ENCODE results near the gene KSR2.
"Not testable (repeated sequence)": the region's sequence is repeated elsewhere in the genome, so short reads cannot be mapped to it uniquely, and the experiment has no call there.

The KSR2 gene

DNA sequence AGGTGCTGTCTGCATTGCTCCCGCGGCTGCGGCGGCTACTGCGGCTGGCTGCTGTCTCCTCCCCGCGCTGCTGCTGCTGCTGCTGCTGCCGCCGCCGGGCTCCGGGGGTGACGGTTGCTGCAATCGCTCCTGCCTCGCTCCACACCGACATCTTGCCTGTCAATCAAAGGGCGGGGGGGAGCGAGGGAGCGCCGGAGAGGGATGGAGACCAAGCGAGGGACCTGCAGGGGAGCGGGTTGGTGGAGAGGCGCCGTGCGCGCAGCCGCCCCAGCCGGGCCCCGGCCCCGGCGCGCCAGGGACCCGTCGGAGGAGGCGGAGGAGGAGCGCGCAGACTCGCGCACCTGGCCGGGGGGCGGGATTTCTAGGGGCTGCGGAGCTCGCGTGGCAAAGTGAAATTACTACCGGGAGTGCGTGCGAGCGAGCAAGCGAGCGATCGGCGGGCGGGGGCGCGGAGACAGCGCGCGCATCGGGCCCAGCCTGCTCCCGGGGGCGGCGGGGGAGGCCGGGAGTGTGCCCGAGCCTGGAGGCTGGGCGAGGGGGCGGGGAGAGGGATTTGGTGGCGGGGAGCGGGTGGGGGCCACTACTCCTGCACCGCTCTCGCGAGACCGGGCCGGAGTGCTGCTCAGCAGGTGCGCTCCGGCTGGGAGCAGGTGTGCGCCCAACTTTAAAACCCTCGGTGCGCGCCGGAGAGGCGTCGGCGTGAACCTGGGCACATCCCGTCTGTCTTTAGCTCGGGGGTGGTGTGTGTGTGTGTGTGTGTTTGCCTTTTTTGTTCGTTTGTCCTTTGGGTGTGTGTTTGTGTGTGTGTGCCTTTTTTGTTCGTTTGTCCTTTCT is at the start of gene KSR2:
Gene KSR2 (minus strand): TSS at position 165 of the 834 bp plus-strand sequence. CDS start 735 bp downstream, outside the sequence.
- no peak for FAIRE-seq
- DNase-seq (ENCODE audit: low spot score) = peak; percentile 92

DNA sequence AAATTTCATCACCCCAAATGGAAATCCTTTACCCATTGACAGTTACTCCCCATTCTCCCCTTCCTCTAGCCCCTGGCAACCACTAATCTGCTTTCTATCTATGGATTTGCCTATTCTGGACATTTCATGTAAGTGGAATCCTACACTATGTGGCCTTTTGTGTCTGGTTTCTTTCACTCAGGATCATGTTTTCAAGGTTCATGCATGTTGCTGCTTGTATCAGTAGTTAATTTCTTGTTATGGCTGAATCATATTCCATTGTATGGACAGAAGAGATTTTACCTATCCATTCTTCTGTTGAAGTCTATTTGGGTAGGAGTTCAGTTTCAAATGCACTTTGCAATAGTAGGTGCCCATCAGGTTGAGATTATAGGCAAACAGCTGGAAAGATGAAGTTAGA is 49.1 kb upstream of the KSR2 start:
- no peak for DNase-seq (ENCODE audit: low spot score)

DNA sequence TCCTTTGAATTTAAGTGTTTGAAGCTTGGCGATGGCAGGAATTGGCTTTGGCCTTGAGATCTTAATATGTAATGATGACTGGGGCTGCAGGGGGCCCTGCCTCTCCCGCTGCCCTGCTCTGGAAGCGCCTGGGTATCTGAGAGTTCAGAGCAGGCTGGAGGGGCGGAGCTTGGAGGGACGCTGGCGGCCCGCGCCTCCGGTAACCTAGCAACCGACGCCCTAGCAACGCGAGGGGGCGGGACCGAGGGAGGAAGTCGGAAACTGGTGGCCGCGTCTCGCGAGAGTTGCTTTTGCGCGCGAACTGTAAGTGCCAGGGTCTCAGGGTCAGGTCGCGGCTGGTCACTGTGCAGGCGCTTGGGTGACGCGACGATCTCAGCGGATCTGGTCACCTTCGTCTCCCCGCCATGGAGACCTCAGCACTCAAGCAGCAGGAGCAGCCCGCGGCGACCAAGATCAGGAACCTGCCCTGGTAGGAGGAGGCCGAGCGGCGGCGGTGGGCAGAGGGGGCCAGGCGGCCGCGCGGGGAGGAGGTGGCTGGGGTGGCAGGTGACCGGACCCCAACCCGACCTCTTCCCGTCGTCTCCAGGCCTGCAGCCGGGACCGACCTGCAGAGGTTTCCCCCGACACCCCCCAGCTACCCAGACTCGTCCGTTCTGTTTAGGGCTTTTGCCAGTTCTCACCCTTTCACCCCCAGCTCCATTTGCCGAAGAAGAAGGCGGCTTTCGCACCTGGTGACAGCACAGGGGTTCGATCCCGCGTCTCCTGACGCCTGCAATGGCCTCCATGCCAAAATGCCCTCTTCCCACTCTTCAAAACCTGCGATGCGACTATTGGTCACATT is 47.9 kb upstream of the KSR2 start, which contains the start of gene RFC5:
Gene RFC5 (plus strand): TSS at position 280 of the 841 bp plus-strand sequence. CDS start 125 bp downstream, at position 405.
- peak; percentile 5 for FAIRE-seq
- peak; percentile 99 for DNase-seq (ENCODE audit: low spot score)

More for the DNA sequence above, 49.1 kb upstream of the KSR2 start:
- no peak for FAIRE-seq

DNA sequence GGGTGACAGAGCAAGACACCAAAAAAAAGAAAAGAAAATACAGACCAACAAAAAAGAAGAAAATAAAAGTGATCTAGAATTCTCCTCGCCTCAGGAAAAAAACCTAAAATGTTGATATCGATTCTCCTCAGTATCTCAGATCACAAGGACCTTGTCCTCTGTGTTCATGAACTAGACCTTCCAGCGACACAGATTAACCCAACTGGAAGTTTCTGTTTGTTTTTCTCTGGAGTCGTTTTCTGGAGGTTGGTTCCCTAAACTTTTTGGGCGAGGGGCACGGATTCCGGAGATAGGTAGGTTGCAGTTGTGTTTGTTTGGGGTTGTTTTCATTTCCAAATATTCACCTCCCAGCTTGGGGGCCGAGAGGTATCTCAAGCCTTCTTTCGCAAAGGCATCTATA is 47.2 kb upstream of the KSR2 start:
- DNase-seq (ENCODE audit: low spot score) (no peak), FAIRE-seq (no peak)

DNA sequence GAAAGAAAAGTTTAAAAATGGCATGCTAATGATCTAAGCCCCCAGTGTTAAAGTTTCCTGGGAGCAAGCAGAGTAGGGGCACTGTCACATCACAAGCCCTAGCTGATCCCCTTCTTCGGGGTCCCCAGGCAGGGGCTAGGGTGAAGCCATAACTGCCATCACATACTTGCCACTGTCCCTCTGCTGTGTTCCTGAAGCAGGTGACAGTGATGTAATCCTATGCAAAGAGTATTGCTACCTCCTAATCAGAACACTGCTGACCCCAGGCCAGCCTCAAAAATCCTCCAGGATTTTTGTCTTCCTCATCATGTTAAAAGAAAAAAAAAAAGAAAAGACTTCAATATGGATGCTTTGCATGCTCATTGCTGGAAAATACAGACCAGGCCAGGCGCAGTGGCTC is 46.5 kb upstream of the KSR2 start:
- DNase-seq (ENCODE audit: low spot score) (no peak), FAIRE-seq (no peak)

DNA sequence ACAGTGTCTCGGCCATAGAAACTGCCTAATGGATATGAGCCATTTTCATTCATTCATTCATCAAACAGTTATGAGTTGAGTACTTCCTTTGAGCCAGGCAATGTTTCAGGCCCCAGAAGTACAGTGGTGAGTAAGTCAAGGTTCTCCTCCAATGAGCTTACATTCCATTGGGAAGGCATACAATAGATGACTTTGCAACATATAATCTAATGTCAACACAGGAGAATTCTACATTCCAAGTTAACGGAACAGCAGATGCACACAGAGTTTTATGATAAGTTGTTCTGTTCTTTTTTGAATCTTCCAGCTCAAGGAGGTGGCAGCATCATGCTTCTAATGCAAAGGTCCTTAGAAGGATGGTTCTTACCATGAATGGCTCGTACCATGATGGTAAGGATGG is 44.5 kb upstream of the KSR2 start:
- DNase-seq (ENCODE audit: low spot score) = no peak
- FAIRE-seq = no peak

DNA sequence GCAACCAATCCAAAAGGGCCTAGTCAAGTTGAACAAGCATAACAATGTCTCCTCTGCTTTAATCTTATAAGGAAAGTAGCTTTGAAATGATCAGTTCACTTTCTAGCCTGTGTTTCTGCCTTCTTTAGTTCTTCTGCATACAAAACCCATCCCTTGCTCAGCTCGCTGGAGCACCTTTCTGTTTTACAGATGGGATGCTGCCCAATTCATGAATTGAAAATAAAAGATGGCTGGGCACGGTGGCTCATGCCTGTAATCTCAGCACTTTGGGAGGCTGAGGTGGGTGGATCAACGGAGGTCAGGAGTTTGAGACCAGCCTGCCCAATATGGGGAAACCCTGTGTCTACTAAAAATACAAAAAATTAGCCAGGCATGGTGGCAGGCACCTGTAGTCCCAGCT is 43.2 kb upstream of the KSR2 start:
- DNase-seq (ENCODE audit: low spot score) (no peak), FAIRE-seq (no peak)

DNA sequence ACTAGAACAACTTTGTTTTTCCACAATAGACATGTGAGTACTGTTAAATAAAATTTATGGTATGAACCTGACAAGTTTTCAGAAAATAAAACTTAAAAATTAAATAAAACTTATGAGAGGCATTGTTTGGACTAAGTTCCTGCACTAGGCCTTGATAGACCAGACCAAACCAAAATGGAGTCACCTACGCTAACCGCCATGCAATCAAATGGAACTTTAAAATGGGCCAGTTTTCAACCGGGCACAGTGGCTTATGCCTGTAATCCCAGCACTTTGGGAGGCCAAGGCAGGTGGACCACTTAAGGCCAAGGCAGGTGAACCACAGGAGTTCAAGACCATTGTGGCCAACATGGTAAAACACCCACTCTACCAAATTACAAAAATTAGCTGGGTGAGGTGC is 42.6 kb upstream of the KSR2 start:
- no peak for FAIRE-seq
- no peak for DNase-seq (ENCODE audit: low spot score)

DNA sequence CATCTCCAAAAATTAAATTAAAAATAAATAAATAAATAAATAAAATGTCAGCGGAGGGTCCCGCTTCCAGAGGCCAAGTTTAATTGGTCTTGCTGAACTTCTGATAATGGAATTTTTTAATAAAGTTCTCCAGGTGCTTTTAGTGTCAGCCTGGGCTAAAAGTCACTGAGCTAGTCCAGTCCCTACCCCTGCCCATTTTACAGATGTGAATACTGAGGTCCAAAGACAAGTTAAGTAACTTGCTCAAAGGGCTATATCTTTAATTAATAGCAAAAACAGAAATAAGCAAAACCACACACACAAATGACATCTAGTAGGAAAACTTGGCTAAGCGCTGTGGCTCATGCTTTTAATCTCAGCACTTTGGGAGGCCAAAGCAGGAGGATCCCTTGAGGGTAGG is 42.1 kb upstream of the KSR2 start:
- FAIRE-seq (no peak), DNase-seq (ENCODE audit: low spot score) (no peak)

DNA sequence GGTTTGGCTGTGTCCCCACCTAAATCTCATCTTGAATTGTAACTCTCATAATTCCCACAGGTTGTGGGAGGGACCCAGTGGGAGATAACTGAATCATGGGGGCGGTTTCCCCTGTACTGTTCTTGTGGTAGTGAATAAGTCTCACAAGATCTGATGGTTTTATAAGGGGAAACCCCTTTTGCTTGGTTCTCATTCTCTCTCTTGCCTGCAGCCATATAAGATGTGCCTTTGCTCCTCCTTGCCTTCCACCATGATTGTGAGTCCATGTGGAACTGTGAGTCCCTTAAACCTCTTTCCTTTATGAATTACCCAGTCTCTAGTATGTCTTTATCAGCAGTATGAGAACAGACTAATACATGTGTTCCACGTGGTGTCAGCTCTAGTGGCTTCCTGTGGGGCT is 31.0 kb upstream of the KSR2 start:
- FAIRE-seq = not testable (repeated sequence)

DNA sequence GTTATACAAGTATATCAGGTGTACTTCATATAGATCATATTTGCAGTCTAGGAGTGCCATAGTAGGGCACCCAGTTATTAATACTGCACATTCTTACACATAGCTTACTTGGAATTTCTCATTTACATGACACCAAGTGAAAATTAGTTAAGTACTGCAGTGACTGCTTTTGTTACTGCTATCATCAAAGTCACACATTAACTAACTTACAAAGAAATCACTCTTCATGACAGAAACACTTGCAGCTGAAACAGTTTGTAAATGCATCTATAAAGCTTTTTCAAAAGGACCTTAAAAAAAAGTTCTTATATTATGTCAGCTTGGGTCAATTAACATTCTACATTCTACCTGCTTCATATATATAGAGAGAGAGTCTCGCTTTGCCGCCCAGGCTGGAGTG is 29.9 kb upstream of the KSR2 start:
- FAIRE-seq = no peak

More for the DNA sequence above, 31.0 kb upstream of the KSR2 start:
- not testable (repeated sequence) for DNase-seq (ENCODE audit: low spot score)

DNA sequence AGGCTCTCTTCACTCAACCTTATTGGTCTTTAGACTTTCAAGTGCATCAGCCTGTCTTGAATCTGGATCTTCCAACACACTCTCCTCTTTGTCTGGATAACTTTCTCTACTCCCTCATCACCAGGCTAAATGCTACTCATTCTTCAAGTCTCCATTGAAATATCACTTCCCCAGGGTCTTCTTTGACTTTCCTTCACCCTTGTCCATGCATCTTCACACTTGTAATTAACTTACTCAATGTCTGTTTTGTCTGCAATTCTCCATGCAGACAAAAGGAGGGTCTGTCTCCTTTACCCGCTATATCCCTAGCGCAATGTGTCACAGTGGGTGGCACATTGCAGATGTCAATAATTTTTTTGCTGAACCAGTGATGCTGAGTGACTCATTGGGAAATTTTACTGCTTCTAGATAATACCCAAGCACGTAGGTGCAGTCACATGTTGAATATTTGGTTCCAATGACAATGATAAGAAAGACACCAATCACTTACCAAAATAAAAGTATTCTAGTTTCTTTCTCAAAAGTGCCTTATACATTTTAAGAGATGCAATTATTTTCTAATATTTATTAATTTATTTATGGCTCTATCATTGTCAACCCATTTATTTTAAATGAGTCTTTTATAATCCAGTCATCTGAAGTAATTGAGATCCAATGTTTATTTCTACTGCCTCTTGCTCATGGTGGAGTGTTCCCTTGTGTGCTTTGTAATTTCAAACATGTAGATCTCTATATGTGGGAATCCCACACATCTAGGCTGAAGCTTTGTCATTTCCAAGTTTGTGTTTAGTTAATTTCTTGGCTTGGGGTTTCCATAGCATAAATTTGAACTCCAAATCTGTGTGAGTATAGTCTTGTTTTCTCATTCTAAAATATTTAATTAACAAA is 26.0 kb upstream of the KSR2 start:
- FAIRE-seq (no peak), DNase-seq (ENCODE audit: low spot score) (no peak)

More for the DNA sequence above, 29.9 kb upstream of the KSR2 start:
- no peak for DNase-seq (ENCODE audit: low spot score)

DNA sequence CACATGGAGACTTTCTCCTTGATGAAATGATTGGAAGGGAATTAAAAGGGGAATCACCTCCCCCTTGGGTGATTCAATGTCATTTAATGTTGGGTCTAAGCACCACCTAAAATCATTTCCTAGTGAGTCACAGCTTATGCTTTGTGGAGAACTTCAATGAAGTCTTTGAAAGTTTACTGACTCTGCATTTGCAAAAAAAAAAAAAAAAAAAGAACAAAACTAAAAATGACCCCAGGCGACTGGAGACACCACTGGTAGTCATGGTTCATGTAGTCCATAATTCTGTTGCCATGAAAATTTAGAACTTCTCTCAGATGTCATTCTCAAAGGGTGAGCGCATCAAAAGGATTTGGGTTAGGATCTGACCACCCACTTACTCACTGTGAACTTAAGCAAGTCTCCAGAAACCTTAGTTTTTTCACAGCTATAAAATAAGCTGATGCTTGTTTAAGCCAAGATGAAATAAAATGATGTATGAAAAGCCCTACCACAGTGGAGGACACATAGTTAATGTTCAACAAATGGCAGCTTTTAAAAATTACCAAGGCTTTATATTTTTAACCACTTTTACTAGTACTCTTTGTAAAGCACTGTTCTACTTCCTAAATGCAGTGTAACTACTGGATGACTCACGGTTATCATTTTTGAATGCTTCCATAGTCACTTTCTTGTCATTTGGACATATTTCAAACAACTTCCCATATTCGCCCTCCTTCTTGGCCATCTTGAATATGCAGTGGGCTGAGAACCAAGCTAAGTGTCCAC is 18.1 kb upstream of the KSR2 start:
- FAIRE-seq = no peak
- peak; percentile 57 for DNase-seq (ENCODE audit: low spot score)

DNA sequence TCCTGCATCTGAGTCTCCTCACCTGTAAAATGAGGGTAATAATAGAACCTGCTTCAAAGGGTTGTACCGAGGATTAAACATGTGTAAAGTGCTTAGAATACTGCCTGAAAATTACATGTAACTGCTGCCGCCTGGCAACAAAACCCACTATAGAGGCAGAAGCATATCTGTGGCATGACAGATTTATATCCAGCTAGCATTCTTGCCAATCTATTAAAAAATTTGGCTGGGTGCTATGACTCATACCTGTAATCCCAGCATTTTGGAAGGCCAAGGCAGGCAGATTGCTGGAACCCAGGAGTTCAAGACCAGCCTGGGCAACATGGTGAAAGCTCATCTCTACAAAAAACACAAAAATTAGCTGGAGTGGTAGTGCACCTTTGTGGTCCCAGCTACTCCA is 16.4 kb upstream of the KSR2 start:
- FAIRE-seq (no peak), DNase-seq (ENCODE audit: low spot score) (no peak)

DNA sequence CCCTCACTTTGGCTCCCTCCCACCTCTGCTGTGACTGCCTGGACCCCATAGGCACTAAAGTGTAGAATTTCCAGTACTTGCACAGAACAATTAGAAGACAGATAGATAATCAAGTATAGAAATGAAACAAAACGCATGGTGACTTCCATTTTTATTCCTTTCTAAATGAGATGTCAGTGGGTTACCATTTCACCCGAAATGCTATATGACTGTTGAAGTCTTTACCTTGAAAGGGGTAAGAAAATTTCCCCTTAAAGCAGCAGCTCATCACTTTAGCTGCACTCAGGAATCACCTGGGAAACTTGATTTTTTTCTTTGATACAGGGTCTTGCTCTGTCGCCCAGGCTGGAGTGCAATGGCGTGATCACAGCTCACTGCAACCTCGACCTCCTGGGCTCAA is 12.5 kb upstream of the KSR2 start:
- DNase-seq (ENCODE audit: low spot score) = no peak
- no peak for FAIRE-seq

DNA sequence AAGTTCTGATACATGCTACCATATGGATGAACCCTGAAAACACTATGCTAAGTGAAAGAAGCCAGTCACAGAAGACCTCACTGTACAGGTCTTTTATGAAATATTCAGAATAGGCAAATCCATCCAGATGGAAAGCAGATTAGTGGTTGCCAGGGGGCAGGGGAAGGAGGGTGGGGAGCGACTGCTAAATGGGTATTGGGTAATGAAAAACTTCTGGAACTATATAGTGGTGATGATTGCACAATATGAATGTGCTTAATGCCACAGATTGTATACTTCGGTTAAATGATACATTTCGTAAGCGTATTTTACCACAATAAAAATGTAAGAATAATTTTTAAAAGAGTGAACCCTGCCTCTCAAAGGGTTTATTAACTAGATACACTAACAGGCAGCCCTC is 11.8 kb upstream of the KSR2 start:
- no peak for FAIRE-seq
- no peak for DNase-seq (ENCODE audit: low spot score)

DNA sequence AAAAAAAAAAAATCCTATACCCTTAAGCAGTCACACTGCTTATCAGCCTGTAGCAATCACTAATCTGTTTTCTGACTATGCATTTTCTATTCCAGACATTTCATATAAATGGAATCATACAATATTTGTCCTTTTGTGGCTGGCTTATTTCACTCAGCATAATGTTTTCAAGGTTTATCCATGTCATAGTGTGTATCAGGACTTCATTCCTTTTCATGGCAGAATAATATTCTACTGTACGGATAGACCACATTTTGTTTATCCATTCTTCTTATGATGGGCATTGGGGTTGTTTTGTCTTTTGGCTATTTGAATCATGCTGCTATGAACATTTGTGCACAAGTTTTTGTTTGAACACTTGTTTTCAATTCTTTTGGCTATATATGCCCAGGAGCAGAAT is 8.6 kb upstream of the KSR2 start:
- FAIRE-seq (no peak), DNase-seq (ENCODE audit: low spot score) (no peak)

DNA sequence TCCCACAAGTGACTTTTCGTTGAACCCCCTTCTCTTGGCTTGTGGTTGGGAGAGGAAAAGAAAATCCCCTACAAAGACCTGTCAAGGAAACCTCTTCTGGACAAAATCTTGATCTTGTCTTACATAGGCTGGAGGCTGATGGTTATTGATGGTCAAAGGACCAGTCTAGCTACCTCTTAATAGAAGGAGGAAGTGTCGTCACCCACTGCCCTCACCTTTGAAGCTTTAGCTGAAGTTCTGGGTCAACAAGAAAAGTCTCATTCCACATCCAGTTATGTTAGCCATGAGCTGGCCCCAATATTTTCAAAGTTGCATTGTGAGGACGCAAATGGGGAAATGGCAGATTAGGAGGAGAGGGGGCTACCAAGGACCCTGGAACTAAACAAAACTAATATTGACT is 6.2 kb upstream of the KSR2 start:
- DNase-seq (ENCODE audit: low spot score) (no peak), FAIRE-seq (no peak)

DNA sequence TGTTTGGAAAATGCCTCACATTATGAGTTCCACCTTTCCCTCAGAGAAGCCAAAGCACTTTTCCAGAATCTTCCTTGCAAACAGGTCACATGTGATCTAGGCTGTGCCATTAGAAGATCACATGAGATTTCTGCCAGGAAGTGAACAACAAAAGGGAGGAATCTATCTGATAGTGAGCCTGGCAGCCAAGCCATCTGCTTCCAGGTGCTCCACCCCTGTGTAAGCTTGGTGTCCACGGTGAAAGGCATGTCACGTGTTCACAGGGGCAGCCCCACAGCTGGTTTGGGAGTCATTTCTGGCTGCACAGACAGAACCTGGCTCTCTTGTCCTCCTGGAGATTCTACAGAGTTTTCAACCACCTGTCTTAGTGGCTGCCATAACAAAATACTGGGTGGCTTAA is 3.5 kb upstream of the KSR2 start:
- DNase-seq (ENCODE audit: low spot score) (no peak), FAIRE-seq (no peak)

DNA sequence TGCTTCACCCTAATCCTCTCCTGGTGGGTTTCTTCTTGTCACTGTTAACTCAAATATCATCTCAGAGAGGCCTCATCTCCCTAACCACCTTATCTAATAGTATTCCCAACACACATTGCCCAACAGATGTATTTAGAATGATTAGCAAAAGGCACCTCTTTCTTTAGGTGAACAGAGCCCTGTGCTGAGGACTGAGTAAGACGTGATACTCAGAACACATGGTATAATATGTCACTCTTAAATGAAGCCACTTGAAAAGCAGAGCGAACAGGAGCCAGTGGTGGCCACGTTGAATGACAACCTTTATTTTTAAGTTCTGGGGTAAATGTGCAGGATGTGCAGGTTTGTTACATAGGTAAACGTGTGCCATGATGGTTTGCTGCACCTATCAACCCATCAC is 1.5 kb upstream of the KSR2 start:
- DNase-seq (ENCODE audit: low spot score) = no peak
- FAIRE-seq = no peak

Measured in urothelium cell line (cell line).